ENCODE data around the gene ZXDC. TPM values are rescaled to one million over a fixed set of nuclear protein-coding genes. Genes with fewer than 3 reads are reported as not detected.

The ZXDC gene
- total RNA-seq, 4 donors from 2014 or later = 37.5 to 62.0 (median 52.3) TPM

GRCh38 chr3:126493051-126493450, 17.4 kb upstream of the ZXDC start:
- intact Hi-C loops (cut with DNase I; ENCODE audit: low total_unique reads) = no loop called here
- DNase-seq (ENCODE audit: low spot score in 2 of 2) = no peak
- H3K4me3 ChIP-seq (ENCODE audit: low read depth, poor library complexity, severe bottlenecking) = no peak overlapping the region
- WGBS, 2 donors = 83 to 96% methylated on average over 11 to 14 of the region's 14 CpGs
- TF ChIP-seq CTCF (IDR thresholded peaks at IDR 0.05) (no peak), POLR2A (IDR thresholded peaks at IDR 0.05) (no peak)

GRCh38 chr3:126491221-126492013, 15.7 kb upstream of the ZXDC start:
- WGBS, 2 donors = 77% methylated on average over 20 to 21 of the region's 21 CpGs
- DNase-seq (ENCODE audit: low spot score in 2 of 2) = no peak
- TF ChIP-seq CTCF (IDR thresholded peaks at IDR 0.05) (no peak), POLR2A (IDR thresholded peaks at IDR 0.05) (no peak)
- intact Hi-C loops (cut with DNase I; ENCODE audit: low total_unique reads) = no loop called here
- no peak overlapping the region for H3K4me3 ChIP-seq (ENCODE audit: low read depth, poor library complexity, severe bottlenecking)

GRCh38 chr3:126490619-126491018, 14.9 kb upstream of the ZXDC start:
- DNase-seq (ENCODE audit: low spot score in 2 of 2) = no peak
- TF ChIP-seq CTCF (IDR thresholded peaks at IDR 0.05) (no peak), POLR2A (IDR thresholded peaks at IDR 0.05) (no peak)
- intact Hi-C loops (cut with DNase I; ENCODE audit: low total_unique reads) = no loop called here
- 72 to 75% methylated on average over 6 of the region's 6 CpGs for WGBS, 2 donors
- no peak overlapping the region for H3K4me3 ChIP-seq (ENCODE audit: low read depth, poor library complexity, severe bottlenecking)

GRCh38 chr3:126488886-126489569, 13.3 kb upstream of the ZXDC start:
- TF ChIP-seq POLR2A (IDR thresholded peaks at IDR 0.05) (no peak), CTCF (IDR thresholded peaks at IDR 0.05) (no peak)
- no peak overlapping the region for H3K4me3 ChIP-seq (ENCODE audit: low read depth, poor library complexity, severe bottlenecking)
- 93 to 94% methylated on average over 16 of the region's 16 CpGs for WGBS, 2 donors
- DNase-seq (ENCODE audit: low spot score in 2 of 2) = no peak
- intact Hi-C loops (cut with DNase I; ENCODE audit: low total_unique reads) = no loop called here

- DNase-seq (ENCODE audit: low spot score in 2 of 2) = no peak
- TF ChIP-seq CTCF (IDR thresholded peaks at IDR 0.05) (no peak), POLR2A (IDR thresholded peaks at IDR 0.05) (no peak)
- 90 to 93% methylated on average over 14 of the region's 14 CpGs for WGBS, 2 donors
Observed at GRCh38 chr3:126488185-126488584, 12.5 kb upstream of the ZXDC start.

More at GRCh38 chr3:126488185-126488584, 12.5 kb upstream of the ZXDC start:
- H3K4me3 ChIP-seq (ENCODE audit: low read depth, poor library complexity, severe bottlenecking) = no peak overlapping the region
- intact Hi-C loops (cut with DNase I; ENCODE audit: low total_unique reads) = no loop called here

Measured in lower leg skin (tissue), 4 donors.